Measurements from ENCODE around the gene MAPKAPK5.

MAPKAPK5 gene

DNA sequence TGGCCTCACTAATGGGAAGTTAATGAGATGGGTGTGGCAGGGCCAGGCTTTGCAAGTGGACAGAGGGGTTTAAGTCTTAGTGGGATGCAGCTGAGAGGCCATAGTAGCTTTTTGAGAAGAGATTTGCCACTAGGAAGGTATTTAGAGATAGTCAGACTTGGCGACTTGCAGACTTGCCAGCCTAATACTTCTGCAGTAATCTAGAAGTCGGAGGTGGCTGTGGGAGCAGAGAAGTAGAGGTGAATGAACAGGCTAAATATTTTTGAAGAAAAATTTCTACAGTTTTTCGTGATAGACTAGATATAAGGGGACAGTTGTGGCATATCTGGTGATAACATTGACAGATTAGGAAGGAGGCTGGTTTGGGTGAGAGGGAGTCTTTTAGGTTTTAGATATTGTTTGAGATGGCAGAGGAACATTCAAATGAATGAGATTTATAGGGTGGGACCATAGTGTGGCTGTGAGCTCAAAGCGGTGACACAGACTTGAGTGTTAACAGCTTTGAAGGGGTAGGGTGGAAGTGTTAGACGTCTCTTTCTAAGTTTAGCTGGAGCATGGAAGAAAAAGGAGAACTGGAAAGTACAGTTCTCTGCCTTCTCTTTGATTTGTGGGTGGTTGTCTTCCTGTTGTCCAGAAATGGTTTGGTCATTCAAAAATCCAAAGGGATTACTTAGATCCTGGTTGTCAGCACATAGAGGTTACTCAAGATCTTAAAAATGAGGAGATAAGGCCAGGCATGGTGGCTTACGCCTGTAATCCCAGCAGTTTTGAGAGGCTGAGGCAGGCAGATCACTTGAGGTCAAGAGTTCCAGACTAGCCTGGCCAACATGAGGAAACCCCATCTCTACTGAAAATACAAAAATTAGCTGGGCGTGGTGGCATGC is 44.9 kb downstream of the MAPKAPK5 start:
- Histone ChIP-seq H3K9me3 (ENCODE audit: control insufficient read depth in 2 of 2, low read length in 2 of 2) (no peaks in the 10 kb centered on the region), H3K27me3 (ENCODE audit: control insufficient read depth in 1 of 2, insufficient read depth in 2 of 2, low read length in 2 of 2) (no peaks in the 10 kb centered on the region), H3K4me3 (ENCODE audit: low read length in 2 of 2) (no peak overlapping the region), H3K36me3 (ENCODE audit: control insufficient read depth in 2 of 2, insufficient read depth in 2 of 2, low read length in 2 of 2) (peaks cover 54 to 73% of the 10 kb centered on the region in 2 donors), H3K4me1 (ENCODE audit: control insufficient read depth, insufficient read depth, low read length) (no peaks in the 10 kb centered on the region), H3K9ac (ENCODE audit: low read length in 2 of 2) (no peak overlapping the region), H3K27ac (ENCODE audit: low read length) (no peak overlapping the region)

DNA sequence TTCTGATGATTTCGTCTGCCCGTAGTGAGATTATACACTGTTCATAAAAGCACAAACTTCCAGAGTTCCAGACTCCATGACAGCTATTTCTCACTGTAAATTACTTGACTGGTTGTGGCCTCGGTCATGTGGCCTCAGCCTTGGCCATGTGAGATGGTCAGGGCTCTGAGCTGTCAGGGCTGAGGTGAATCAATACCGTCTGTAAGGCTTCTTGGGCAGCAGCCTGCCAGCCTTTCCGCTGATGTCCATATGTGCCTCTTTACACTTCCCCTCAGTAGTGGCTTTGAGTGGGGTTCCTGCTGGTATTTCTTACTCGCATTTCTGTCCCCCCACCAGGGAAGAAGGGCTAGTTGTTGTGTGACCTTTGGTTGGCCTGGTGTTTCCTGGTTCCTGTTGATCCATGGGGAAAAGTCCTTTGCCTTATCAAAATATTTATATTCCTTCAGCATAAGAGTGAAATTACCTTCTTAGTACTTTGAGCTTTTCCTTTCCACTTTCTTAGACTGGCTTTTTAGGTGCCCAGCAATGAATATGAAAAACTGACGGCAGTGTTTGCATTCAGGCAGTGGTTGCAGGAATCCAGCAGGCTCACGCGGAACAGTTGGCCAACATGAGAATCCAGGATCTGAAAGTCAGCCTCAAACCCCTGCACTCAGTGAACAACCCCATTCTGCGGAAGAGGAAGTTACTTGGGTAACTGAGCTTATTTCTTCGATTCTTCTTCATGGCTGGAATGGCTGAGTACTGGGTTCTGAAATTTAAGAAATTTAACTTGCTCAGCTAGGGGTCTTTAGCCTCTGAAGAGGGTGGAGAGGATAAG is 46.1 kb downstream of the MAPKAPK5 start:
- H3K4me3 ChIP-seq (ENCODE audit: low read length in 2 of 2): no peak overlapping the region
- no peaks in the 10 kb centered on the region for H3K27me3 ChIP-seq (ENCODE audit: control insufficient read depth in 1 of 2, insufficient read depth in 2 of 2, low read length in 2 of 2)
- H3K27ac ChIP-seq (ENCODE audit: low read length): no peak overlapping the region
- peaks cover 55 to 69% of the 10 kb centered on the region in 2 donors for H3K36me3 ChIP-seq (ENCODE audit: control insufficient read depth in 2 of 2, insufficient read depth in 2 of 2, low read length in 2 of 2)
- H3K9me3 ChIP-seq (ENCODE audit: control insufficient read depth in 2 of 2, low read length in 2 of 2): no peaks in the 10 kb centered on the region
- no peaks in the 10 kb centered on the region for H3K4me1 ChIP-seq (ENCODE audit: control insufficient read depth, insufficient read depth, low read length)
- H3K9ac ChIP-seq (ENCODE audit: low read length in 2 of 2): no peak overlapping the region

DNA sequence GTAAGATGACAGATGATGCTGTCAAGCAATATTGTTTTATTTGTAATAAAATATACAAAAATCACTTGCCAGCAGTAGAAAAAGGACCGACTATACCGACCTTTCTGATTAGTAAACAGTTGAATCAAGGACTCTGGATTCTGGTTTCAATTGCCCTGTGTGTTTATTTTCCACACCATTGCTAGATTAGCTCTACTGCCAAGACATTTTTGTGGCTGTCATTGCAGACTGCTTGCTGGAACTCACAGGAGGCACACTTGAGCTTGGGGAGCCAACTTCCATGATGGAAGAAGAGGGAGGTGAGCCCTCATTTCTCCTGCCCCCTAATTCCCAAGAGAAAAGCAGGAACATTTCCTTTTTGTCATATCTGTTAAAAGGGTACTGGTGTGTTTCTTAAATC is 51.3 kb downstream of the MAPKAPK5 start:
- H3K9ac ChIP-seq (ENCODE audit: low read length in 2 of 2): no peak overlapping the region
- no peaks in the 10 kb centered on the region for H3K4me1 ChIP-seq (ENCODE audit: control insufficient read depth, insufficient read depth, low read length)
- peaks cover 15 to 33% of the 10 kb centered on the region in 2 donors for H3K36me3 ChIP-seq (ENCODE audit: control insufficient read depth in 2 of 2, insufficient read depth in 2 of 2, low read length in 2 of 2)
- no peaks in the 10 kb centered on the region for H3K9me3 ChIP-seq (ENCODE audit: control insufficient read depth in 2 of 2, low read length in 2 of 2)
- no peaks in the 10 kb centered on the region for H3K27me3 ChIP-seq (ENCODE audit: control insufficient read depth in 1 of 2, insufficient read depth in 2 of 2, low read length in 2 of 2)
- H3K4me3 ChIP-seq (ENCODE audit: low read length in 2 of 2): no peak overlapping the region
- no peak overlapping the region for H3K27ac ChIP-seq (ENCODE audit: low read length)

DNA sequence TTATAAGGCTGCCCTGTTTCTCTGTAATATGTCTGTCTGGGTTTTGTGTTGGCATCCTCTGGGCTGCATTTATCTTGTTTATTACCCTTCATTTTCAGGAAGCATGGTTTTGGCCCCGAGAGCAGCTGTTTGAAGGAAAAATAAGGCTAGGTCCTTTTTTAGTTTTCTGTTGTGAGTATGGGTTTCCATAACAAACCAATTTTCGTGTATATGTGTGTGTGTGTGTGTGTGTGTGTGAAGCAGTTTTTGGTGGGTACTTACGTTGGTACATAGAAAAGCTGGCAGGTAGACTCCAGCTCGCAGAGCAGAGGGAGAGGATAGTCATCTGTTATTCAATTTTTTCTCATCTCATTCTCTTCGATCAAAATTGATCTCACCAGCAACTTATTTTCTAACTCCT is 52.5 kb downstream of the MAPKAPK5 start:
- Histone ChIP-seq H3K27me3 (ENCODE audit: control insufficient read depth in 1 of 2, insufficient read depth in 2 of 2, low read length in 2 of 2) (no peaks in the 10 kb centered on the region), H3K9me3 (ENCODE audit: control insufficient read depth in 2 of 2, low read length in 2 of 2) (no peaks in the 10 kb centered on the region), H3K4me3 (ENCODE audit: low read length in 2 of 2) (no peak overlapping the region), H3K27ac (ENCODE audit: low read length) (no peak overlapping the region), H3K4me1 (ENCODE audit: control insufficient read depth, insufficient read depth, low read length) (no peaks in the 10 kb centered on the region), H3K36me3 (ENCODE audit: control insufficient read depth in 2 of 2, insufficient read depth in 2 of 2, low read length in 2 of 2) (peaks cover 12 to 25% of the 10 kb centered on the region in 2 donors), H3K9ac (ENCODE audit: low read length in 2 of 2) (no peak overlapping the region)

DNA sequence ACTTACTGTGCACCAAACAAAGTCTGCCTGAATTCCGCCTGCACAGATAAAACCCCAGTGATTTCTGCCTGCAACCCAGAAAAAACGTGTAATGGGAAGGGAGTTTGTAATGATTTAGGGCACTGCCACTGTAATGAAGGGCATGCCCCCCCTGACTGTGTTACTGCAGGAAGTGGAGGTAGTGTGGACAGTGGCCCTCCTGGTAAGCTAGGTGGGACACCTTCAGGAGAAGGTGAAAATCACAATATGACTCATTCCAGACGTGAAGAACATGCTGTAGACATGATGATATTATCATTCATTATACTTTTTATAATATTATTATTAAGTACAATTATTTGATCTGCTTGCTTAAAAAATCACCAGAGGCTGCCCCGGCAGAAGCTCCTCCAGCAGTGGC is 59.2 kb downstream of the MAPKAPK5 start:
- Histone ChIP-seq H3K4me3 (ENCODE audit: low read length in 2 of 2) (no peak overlapping the region), H3K27me3 (ENCODE audit: control insufficient read depth in 1 of 2, insufficient read depth in 2 of 2, low read length in 2 of 2) (no peaks in the 10 kb centered on the region), H3K4me1 (ENCODE audit: control insufficient read depth, insufficient read depth, low read length) (no peaks in the 10 kb centered on the region), H3K9ac (ENCODE audit: low read length in 2 of 2) (no peak overlapping the region), H3K36me3 (ENCODE audit: control insufficient read depth in 2 of 2, insufficient read depth in 2 of 2, low read length in 2 of 2) (peaks cover 4 to 9% of the 10 kb centered on the region in 2 donors), H3K9me3 (ENCODE audit: control insufficient read depth in 2 of 2, low read length in 2 of 2) (no peaks in the 10 kb centered on the region), H3K27ac (ENCODE audit: low read length) (no peak overlapping the region)

DNA sequence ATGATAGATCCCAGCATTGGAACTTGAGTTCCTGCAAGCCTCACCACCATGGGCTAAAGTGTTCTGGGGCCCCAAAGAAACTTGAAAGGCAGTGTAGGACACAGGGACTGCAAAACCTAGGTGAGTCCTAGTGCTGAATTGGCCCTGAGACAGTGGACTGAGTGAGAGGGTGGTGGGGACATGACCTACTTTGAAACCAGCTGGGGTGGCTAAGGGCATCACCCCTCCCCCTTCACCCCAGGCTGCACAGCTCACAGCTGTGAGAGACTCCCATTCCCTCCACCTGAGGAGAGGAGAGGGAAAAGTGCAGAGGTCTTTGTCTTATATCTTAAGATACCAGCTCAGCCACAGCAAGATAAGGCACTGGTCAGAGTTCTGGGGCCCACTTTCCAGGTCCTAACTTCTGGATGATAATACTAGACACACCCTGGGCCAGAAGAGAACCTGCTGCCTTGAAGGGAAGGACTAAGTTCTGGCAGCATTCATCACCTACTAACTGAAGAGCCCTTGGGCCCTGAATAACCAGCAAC is 62.5 kb downstream of the MAPKAPK5 start:
- Histone ChIP-seq H3K4me1 (ENCODE audit: control insufficient read depth, insufficient read depth, low read length) (no peaks in the 10 kb centered on the region), H3K9ac (ENCODE audit: low read length in 2 of 2) (no peak overlapping the region), H3K27me3 (ENCODE audit: control insufficient read depth in 1 of 2, insufficient read depth in 2 of 2, low read length in 2 of 2) (no peaks in the 10 kb centered on the region), H3K9me3 (ENCODE audit: control insufficient read depth in 2 of 2, low read length in 2 of 2) (no peaks in the 10 kb centered on the region), H3K4me3 (ENCODE audit: low read length in 2 of 2) (no peak overlapping the region), H3K27ac (ENCODE audit: low read length) (no peak overlapping the region), H3K36me3 (ENCODE audit: control insufficient read depth in 2 of 2, insufficient read depth in 2 of 2, low read length in 2 of 2) (peaks cover 1 to 4% of the 10 kb centered on the region in 2 donors)

DNA sequence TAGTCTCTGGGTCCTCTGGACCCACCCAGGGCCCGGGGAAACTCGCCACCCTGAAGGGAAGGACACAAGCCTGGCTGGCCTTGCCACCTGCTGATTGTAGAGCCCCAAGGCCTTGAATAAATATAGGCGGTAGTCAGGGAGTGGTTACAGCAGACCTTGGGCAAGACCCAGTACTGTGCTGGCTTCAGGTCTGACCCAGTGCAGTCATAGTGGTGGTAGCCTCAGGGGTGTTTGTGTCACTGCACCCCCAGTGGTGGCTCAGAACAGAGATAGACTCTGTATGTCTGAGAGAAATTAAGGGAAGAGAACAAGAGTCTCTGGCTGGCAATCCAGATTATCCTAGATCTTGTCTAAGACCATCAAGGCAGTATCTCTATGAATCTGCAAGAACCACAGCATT is 63.5 kb downstream of the MAPKAPK5 start:
- Histone ChIP-seq H3K36me3 (ENCODE audit: control insufficient read depth in 2 of 2, insufficient read depth in 2 of 2, low read length in 2 of 2) (no peaks in the 10 kb centered on the region), H3K9me3 (ENCODE audit: control insufficient read depth in 2 of 2, low read length in 2 of 2) (no peaks in the 10 kb centered on the region), H3K4me1 (ENCODE audit: control insufficient read depth, insufficient read depth, low read length) (no peaks in the 10 kb centered on the region), H3K27ac (ENCODE audit: low read length) (no peak overlapping the region), H3K4me3 (ENCODE audit: low read length in 2 of 2) (no peak overlapping the region), H3K27me3 (ENCODE audit: control insufficient read depth in 1 of 2, insufficient read depth in 2 of 2, low read length in 2 of 2) (no peaks in the 10 kb centered on the region), H3K9ac (ENCODE audit: low read length in 2 of 2) (no peak overlapping the region)

DNA sequence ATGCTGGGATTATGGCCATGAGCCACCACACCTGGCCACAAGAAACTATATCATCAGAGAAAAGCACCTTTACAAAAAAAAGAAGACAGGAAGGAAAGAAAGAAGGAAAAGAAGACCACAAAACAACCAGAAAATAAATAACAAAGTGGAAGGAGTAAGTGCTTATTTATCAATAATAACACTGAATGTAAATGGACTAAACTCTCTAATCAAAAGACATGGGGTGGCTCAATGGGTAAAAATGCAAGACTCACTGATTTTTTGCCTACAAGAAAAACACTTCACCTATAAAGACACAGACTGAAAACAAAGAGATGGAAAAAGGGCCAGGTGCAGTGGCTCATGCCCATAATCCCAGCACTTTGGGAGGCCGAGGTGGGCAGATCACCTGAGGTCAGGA is 65.7 kb downstream of the MAPKAPK5 start:
- Histone ChIP-seq H3K36me3 (ENCODE audit: control insufficient read depth in 2 of 2, insufficient read depth in 2 of 2, low read length in 2 of 2) (no peaks in the 10 kb centered on the region), H3K9me3 (ENCODE audit: control insufficient read depth in 2 of 2, low read length in 2 of 2) (no peaks in the 10 kb centered on the region), H3K4me1 (ENCODE audit: control insufficient read depth, insufficient read depth, low read length) (no peaks in the 10 kb centered on the region), H3K27ac (ENCODE audit: low read length) (no peak overlapping the region), H3K9ac (ENCODE audit: low read length in 2 of 2) (no peak overlapping the region), H3K4me3 (ENCODE audit: low read length in 2 of 2) (no peak overlapping the region), H3K27me3 (ENCODE audit: control insufficient read depth in 1 of 2, insufficient read depth in 2 of 2, low read length in 2 of 2) (no peaks in the 10 kb centered on the region)

DNA sequence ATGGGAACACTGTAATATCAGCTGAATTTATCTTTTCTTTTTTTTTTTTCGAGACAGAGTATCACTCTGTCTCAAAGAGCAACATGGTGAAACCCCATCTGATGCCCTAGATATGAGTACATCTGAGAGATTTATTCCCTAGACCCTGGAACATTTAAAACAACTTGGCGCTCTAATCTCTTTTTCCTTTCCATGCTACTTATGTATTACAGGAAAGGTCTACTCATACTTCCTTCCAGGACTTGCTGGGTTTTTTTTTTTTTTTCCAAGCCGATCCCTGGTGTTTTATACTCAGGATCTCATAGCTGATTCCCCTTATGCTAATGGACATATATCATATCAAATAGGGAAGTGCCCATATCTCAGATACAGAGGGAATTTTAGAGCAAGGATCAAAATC is 83.1 kb downstream of the MAPKAPK5 start:
- Histone ChIP-seq H3K9me3 (ENCODE audit: control insufficient read depth in 2 of 2, low read length in 2 of 2) (no peaks in the 10 kb centered on the region), H3K27ac (ENCODE audit: low read length) (no peak overlapping the region), H3K4me1 (ENCODE audit: control insufficient read depth, insufficient read depth, low read length) (no peaks in the 10 kb centered on the region), H3K36me3 (ENCODE audit: control insufficient read depth in 2 of 2, insufficient read depth in 2 of 2, low read length in 2 of 2) (no peaks in the 10 kb centered on the region), H3K27me3 (ENCODE audit: control insufficient read depth in 1 of 2, insufficient read depth in 2 of 2, low read length in 2 of 2) (no peaks in the 10 kb centered on the region), H3K4me3 (ENCODE audit: low read length in 2 of 2) (no peak overlapping the region), H3K9ac (ENCODE audit: low read length in 2 of 2) (no peak overlapping the region)

DNA sequence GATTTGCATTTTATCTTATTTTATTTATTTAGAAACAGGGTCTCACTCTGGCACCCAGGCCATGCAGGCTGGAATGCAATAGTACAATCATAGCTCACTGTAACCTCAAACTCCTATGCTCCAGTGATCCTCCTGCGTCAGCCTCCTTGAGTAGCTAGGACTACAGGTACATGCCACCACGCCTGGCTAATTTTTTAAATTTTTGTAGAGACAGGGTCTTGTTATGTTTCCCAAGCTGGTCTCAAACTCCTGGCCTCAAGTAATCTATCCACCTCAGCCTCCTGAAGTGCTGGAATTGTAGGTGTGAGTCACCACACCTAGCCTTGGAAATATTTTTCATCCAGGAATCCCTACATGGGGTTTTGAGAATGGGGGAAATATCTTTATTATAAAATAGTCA is 84.6 kb downstream of the MAPKAPK5 start:
- no peaks in the 10 kb centered on the region for H3K36me3 ChIP-seq (ENCODE audit: control insufficient read depth in 2 of 2, insufficient read depth in 2 of 2, low read length in 2 of 2)
- no peaks in the 10 kb centered on the region for H3K4me1 ChIP-seq (ENCODE audit: control insufficient read depth, insufficient read depth, low read length)
- no peak overlapping the region for H3K9ac ChIP-seq (ENCODE audit: low read length in 2 of 2)
- H3K4me3 ChIP-seq (ENCODE audit: low read length in 2 of 2): no peak overlapping the region
- H3K27ac ChIP-seq (ENCODE audit: low read length): no peak overlapping the region
- H3K9me3 ChIP-seq (ENCODE audit: control insufficient read depth in 2 of 2, low read length in 2 of 2): no peaks in the 10 kb centered on the region
- H3K27me3 ChIP-seq (ENCODE audit: control insufficient read depth in 1 of 2, insufficient read depth in 2 of 2, low read length in 2 of 2): no peaks in the 10 kb centered on the region

All from stomach smooth muscle (tissue), 2 donors.